GM19238 (cell line): ENCODE measurements around the gene SORD.
"Not testable (repeated sequence)": the region's sequence is repeated elsewhere in the genome, so short reads cannot be mapped to it uniquely, and the experiment has no call there.

ENCODE experiments used
- DNase-seq: peaks from one replicate; pipeline ENCODE4 v3.0.0; 2011; ENCODE audit warnings: low spot score; ENCODE audit not compliant: insufficient read length

SORD gene

DNA sequence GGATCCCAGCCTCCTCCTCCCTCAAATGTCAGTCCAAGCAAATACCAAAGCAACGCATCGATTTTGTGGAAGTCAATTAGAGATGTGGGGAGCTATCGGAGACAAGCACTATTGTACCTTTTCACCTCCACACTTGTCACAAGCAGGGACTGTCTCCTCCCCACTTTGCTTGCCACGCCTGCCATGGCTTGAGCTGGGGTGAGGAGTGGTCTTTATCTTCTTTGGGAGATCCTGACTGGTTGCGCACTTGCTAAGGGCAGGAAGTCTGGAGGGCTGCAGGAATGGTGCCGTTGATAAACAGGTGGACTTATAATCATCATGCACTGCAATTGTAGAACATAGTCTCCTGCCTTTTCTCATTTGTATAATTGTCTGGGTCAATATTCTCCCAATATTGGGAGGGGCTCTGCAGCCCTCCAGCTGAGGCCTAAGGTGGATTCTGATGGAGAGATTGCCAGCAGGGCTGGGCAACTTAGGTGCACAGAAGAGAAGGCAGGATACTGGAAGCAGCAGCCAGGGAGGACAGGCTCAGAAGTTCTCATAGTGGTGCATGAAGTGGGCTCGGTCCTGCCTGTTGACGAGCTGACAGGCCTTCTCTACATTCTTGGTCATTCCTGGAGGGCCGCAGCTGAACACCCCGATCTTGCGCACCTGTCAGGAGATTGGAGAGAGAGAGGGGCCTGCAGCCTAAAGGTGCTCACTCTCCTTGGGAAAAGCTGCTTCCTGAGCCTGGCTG lies 70.8 kb downstream of the SORD start:
- DNase-seq: no peak

GRCh38 chr15:45094358-45094730 lies 71.3 kb downstream of the SORD start:
- DNase-seq: no peak

GRCh38 chr15:45095661-45096060 lies 72.7 kb downstream of the SORD start:
- DNase-seq: no peak

GRCh38 chr15:45097466-45097865 lies 74.5 kb downstream of the SORD start:
- no peak for DNase-seq

GRCh38 chr15:45099549-45100165 lies 76.7 kb downstream of the SORD start:
- no peak for DNase-seq

DNA sequence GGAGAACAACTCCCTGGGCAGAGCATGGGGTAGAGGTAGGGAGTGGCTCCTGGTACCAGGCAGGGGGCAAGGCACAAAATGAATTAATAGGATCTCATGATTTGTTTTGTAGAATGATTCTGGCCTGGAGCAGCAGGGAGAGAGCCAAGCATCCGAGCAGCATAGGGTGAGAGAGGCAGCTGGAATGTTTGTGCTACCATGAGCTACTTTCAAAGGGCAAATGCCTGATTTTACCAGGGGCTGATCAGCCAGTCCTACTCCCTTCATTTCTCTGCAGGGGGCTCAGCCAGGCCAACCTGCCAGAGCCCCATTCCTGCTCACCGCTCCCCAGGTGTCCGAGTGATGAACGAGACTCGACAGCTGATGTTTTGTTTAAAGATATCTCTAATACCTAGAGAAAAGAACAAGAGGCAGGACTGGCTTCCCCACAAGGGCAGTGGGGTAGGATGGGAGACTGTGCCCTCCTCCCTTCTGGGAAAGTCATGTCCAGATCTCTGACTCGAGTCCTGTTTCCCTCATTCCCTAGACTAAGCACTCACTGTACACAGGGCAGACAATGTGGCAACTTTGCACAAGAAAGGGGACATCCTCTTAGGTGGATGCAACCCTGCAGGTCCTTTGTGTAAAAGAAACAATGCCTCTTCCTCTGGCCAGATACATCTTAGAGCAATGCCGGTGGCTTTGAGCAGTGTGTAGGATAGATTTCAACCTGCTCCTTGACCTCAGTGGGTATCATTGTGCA lies 78.1 kb downstream of the SORD start:
- no peak for DNase-seq

DNA sequence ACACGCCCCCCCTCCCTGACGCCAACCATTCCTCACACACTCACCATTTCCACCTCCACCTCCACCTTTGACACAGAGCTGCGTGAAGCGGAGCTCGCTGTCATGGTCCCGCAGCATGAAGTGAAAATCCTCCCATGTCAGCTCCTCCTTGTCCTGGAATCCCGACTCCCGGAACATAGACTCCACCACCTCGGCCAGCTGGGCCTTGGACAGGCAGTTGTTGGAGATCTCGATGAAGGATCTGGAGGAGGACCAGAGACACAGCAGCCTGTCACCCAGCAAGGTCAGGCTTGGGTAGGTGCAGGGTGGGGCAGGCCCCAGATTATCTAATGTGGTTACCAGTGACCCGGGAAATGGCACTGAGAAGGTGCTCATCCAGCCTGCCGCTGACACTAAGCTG lies 78.8 kb downstream of the SORD start:
- DNase-seq: no peak

- DNase-seq: no peak
Measured at GRCh38 chr15:45102226-45102625, 79.2 kb downstream of the SORD start.

GRCh38 chr15:45104170-45104569 lies 81.2 kb downstream of the SORD start:
- DNase-seq: not testable (repeated sequence)

- no peak for DNase-seq
Measured at GRCh38 chr15:45105586-45105985, 82.6 kb downstream of the SORD start.

DNA sequence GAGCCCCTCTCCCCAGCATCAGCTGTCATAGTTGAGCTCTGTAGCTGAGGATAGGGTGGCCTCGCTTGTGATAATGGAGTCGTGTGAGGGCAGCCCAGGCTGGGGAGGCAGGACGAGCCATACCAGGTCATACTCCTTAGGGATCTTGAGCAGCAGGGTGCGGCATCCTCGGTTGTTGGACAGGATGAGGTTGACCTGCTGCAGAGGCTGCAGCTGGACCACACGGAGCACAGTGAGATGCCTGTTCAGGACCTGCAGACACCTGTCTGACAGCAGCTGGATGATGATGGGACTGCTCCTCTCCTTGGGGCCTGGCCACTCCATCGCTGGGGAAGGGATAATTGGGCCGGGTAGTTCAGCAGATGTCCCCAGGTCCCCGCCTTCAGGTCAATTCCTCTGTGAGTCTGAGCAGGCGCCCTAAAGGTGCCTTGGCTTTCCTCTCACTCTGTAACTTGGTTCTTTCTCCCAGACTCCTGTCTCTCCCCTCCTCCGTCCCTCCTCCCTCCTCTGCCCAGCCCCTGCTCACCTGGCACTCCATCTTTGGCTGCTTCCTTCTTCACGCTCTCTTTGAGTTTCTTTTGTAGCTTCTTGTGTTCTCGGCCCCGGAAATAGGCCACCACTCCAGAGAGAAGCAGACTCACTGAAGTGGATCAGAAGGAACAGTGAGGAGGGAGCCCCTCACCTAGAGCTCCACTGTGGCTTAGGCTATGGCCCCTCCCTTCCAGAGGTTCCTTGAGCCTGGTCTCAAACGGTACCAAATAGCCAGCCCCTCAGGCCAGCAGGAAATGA lies 83.2 kb downstream of the SORD start:
- no peak for DNase-seq

- DNase-seq: no peak
Measured at GRCh38 chr15:45107941-45108630, 85.1 kb downstream of the SORD start.

GRCh38 chr15:45110256-45110820 lies 87.3 kb downstream of the SORD start:
- DNase-seq: no peak

- DNase-seq: no peak
Measured at GRCh38 chr15:45111390-45112142, 88.6 kb downstream of the SORD start.

- no peak for DNase-seq
Measured at GRCh38 chr15:45112143-45112590, 89.2 kb downstream of the SORD start.

DNA sequence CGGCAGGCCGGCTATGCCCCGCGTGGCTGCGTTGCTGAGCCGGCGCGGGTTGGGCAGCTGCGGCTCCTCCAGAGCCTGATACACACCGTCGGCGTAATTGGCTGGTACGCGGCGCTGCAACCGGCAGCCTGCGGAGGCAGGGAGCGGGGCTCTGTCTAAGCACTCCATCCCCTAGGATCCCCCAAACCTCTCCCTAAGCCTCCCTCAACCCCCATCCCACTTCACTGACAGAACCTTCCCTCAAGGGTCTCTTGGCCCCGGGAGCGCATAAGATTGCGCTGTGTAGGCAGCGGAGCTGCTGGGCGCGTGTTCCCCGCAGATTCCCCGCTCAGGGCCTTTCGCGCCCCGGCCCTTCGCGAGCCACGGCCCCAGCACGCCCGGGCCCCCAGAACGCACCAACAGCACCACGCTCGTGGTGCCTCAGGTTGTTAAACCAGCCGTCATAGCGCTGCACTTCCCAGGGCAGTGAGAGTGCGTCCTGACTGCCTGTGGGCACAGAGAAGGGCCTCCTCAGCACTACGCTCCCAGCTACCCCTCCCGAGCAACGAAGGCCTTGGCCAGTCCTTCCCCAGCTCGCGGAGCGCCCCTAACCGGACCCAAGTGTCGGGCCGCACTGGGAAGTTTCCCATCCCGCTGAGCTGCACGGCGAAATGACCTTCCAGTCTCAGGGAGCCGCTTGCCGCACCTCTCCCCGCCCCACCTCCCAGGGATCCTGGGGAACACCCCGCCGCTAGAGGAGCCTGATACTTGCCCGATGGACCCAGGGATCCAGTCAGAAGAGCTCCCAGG lies 89.8 kb downstream of the SORD start:
- DNase-seq: no peak

DNA sequence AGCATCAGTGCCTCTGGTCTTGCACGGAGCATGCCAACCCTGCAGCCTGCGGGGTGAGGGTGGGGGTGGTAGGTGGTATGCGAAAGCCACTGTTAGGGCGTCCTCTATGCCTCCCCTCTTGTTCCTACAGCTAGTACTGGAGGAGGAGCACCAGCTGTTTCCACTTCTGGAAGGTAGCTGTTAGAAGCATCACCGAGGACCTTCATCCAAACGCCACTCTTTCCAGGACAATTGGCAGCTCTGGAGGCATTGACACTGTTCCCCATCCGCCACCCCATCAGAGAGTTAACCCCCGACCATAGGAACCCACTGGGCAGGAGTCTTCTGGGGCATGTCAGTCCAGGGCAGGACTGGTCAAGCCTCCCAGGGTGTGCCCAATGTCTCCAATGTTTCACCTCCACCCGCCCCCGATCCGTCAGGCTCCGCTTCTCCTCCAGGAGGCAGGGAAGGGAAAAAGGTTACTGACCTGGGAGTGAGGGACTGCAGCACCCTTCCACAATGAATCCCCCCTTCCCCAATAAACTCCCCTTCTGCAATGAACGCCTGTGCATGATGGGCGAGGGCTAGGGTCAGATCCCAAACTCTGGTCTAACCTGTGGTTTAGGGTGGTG lies 90.5 kb downstream of the SORD start:
- no peak for DNase-seq

GRCh38 chr15:45114076-45114750 lies 91.2 kb downstream of the SORD start, which contains the start of the genes DUOX2 and DUOXA2:
DUOX2 (minus strand) TSS chr15:45114172; CDS start chr15:45113411, 761 bp downstream.
DUOXA2 (plus strand) TSS chr15:45114326; CDS start chr15:45114606, 280 bp downstream.
- no peak for DNase-seq
